H9 (cell line): ENCODE measurements around the gene LCE6A. TPM values are rescaled to one million over a fixed set of nuclear protein-coding genes. Genes with fewer than 3 reads are reported as not detected.

Experiments
- DNase-seq: peaks from one replicate; pipeline ENCODE4 v3.0.0-alpha.2; 2017
- H2AFZ ChIP-seq: one replicate; pipeline ENCODE4 v1.6.1; 2013; ENCODE audit warnings: mild to moderate bottlenecking, low read length, control low read depth, moderate library complexity
- H2AK5ac ChIP-seq: 2 replicates; pipeline ENCODE4 v1.6.1; 2013; ENCODE audit warnings: low read length, control low read depth, mixed read lengths; ENCODE audit not compliant: insufficient read length
- H2BK120ac ChIP-seq: one replicate; pipeline ENCODE4 v1.6.1; 2013; ENCODE audit warnings: low read depth, mild to moderate bottlenecking, low read length, control low read depth, inconsistent platforms; ENCODE audit not compliant: poor library complexity, severe bottlenecking
- H2BK12ac ChIP-seq: 2 replicates; pipeline ENCODE4 v1.6.1; 2013; ENCODE audit warnings: low read length, control low read depth, mixed read lengths, low read depth; ENCODE audit not compliant: insufficient read length
- H2BK15ac ChIP-seq: 2 replicates; pipeline ENCODE4 v1.6.1; 2013; ENCODE audit warnings: low read depth, low read length, control low read depth
- H2BK20ac ChIP-seq: one replicate; pipeline ENCODE4 v1.6.1; 2013; ENCODE audit warnings: low read depth, mild to moderate bottlenecking, low read length, control low read depth, inconsistent platforms; ENCODE audit not compliant: poor library complexity, severe bottlenecking
- H2BK5ac ChIP-seq: 2 replicates; pipeline ENCODE4 v1.6.1; 2013; ENCODE audit warnings: low read length, control low read depth, mixed read lengths; ENCODE audit not compliant: insufficient read length
- H3K14ac ChIP-seq: 2 replicates; pipeline ENCODE4 v1.6.1; 2013; ENCODE audit warnings: low read length, control low read depth; ENCODE audit not compliant: insufficient read depth
- H3K18ac ChIP-seq: 2 replicates; pipeline ENCODE4 v1.6.1; 2013; ENCODE audit warnings: low read depth, mild to moderate bottlenecking, mixed read lengths, low read length, control low read depth; ENCODE audit not compliant: insufficient read length
- H3K23ac ChIP-seq: 2 replicates; pipeline ENCODE4 v1.6.1; 2013; ENCODE audit warnings: low read length, control low read depth, mixed read lengths, low read depth; ENCODE audit not compliant: insufficient read length
- H3K23me2 ChIP-seq: 2 replicates; pipeline ENCODE4 v1.6.1; 2013; ENCODE audit warnings: low read depth, mild to moderate bottlenecking, mixed read lengths, low read length, control low read depth; ENCODE audit not compliant: insufficient read length, poor library complexity, severe bottlenecking
- H3K27ac ChIP-seq: 2 replicates; pipeline ENCODE4 v1.5.1; 2013; ENCODE audit warnings: low read length, control low read depth, mixed read lengths, low read depth; ENCODE audit not compliant: insufficient read length
- H3K27me3 ChIP-seq: 2 replicates; pipeline ENCODE4 v1.6.1; 2013; ENCODE audit warnings: low read length, control low read depth, inconsistent platforms; ENCODE audit not compliant: insufficient read depth
- H3K4ac ChIP-seq: 2 replicates; pipeline ENCODE4 v1.6.1; 2013; ENCODE audit warnings: low read depth, mild to moderate bottlenecking, control low read depth, inconsistent platforms, low read length, moderate library complexity
- H3K4me1 ChIP-seq: 2 replicates; pipeline ENCODE4 v1.6.1; 2013; ENCODE audit warnings: low read length, control low read depth, inconsistent platforms; ENCODE audit not compliant: insufficient read depth
- H3K4me2 ChIP-seq: 2 replicates; pipeline ENCODE4 v1.6.1; 2013; ENCODE audit warnings: low read length, control low read depth, mixed read lengths; ENCODE audit not compliant: insufficient read length, insufficient read depth
- H3K56ac ChIP-seq: 2 replicates; pipeline ENCODE4 v1.6.1; 2013; ENCODE audit warnings: low read depth, mild to moderate bottlenecking, mixed read lengths, low read length, control low read depth; ENCODE audit not compliant: insufficient read length
- H3K79me1 ChIP-seq: 2 replicates; pipeline ENCODE4 v1.6.1; 2013; ENCODE audit warnings: low read depth, mild to moderate bottlenecking, moderate library complexity, low read length, control low read depth, inconsistent platforms; ENCODE audit not compliant: insufficient read depth, poor library complexity, severe bottlenecking
- H3K79me2 ChIP-seq: 2 replicates; pipeline ENCODE4 v1.6.1; 2013; ENCODE audit warnings: low read length, control low read depth, inconsistent platforms; ENCODE audit not compliant: insufficient read depth
- H3K9ac ChIP-seq: 2 replicates; pipeline ENCODE4 v1.6.1; 2013; ENCODE audit warnings: low read length, control low read depth, mixed read lengths; ENCODE audit not compliant: insufficient read length; ENCODE audit errors: extremely low read depth
- H3K9me3 ChIP-seq: one replicate; pipeline ENCODE4 v1.6.1; 2013; ENCODE audit warnings: low read depth, low read length, inconsistent platforms; ENCODE audit not compliant: control insufficient read depth
- H3T11ph ChIP-seq: one replicate; pipeline ENCODE4 v1.6.1; 2013; ENCODE audit warnings: mild to moderate bottlenecking, low read length, control low read depth, inconsistent platforms
- H4K20me1 ChIP-seq: one replicate; pipeline ENCODE4 v1.6.1; 2013; ENCODE audit not compliant: control insufficient read depth, insufficient read length, insufficient read depth
- H4K5ac ChIP-seq: 2 replicates; pipeline ENCODE4 v1.6.1; 2013; ENCODE audit warnings: low read depth, mild to moderate bottlenecking, mixed read lengths, low read length, control low read depth; ENCODE audit not compliant: insufficient read length
- H4K8ac ChIP-seq: replicated peaks from 2 replicates; pipeline ENCODE4 v1.6.1; 2013; ENCODE audit warnings: low read length, control low read depth, mixed read lengths, low read depth; ENCODE audit not compliant: insufficient read length
- H4K91ac ChIP-seq: 2 replicates; pipeline ENCODE4 v1.6.1; 2013; ENCODE audit warnings: low read depth, mild to moderate bottlenecking, moderate library complexity, mixed read lengths, low read length, control low read depth; ENCODE audit not compliant: insufficient read length
- H3K27ac Mint-ChIP-seq, 3 experiments: 2 replicates in 2 of 3; 3 replicates in 1 of 3; pipeline ENCODE4 v1.8.0; 2020 to 2021; ENCODE audit warnings: mixed read lengths in 3 of 3, mild to moderate bottlenecking in 1 of 3, moderate library complexity in 1 of 3
- H3K27me3 Mint-ChIP-seq: 2 replicates; pipeline ENCODE4 v1.8.0; 2021; ENCODE audit warnings: low read depth, mild to moderate bottlenecking, moderate library complexity, mixed read lengths
- H3K36me3 Mint-ChIP-seq, 3 experiments: 2 replicates in 2 of 3; 3 replicates in 1 of 3; pipeline ENCODE4 v1.8.0; 2020 to 2021; ENCODE audit warnings: low read depth in 3 of 3, mixed read lengths in 3 of 3; ENCODE audit not compliant: insufficient read depth in 1 of 3
- H3K4me1 Mint-ChIP-seq, 2 experiments: 2 replicates each; pipeline ENCODE4 v1.8.0; 2020; ENCODE audit warnings: mixed read lengths in 2 of 2
- H3K4me3 Mint-ChIP-seq, 2 experiments: 2 replicates in 1 of 2; 3 replicates in 1 of 2; pipeline ENCODE4 v1.8.0; 2020 to 2021; ENCODE audit warnings: mild to moderate bottlenecking in 2 of 2, mixed read lengths in 2 of 2, moderate library complexity in 1 of 2
- H3K9me3 Mint-ChIP-seq, 2 experiments: 2 replicates in 1 of 2; 3 replicates in 1 of 2; pipeline ENCODE4 v1.8.0; 2020; ENCODE audit warnings: mild to moderate bottlenecking in 2 of 2, mixed read lengths in 2 of 2, moderate library complexity in 1 of 2
- WGBS: extraction: QIAGEN DNeasy Blood & Tissue Kit; methylation state at CpG from one replicate; pipeline ENCODE4 v1.1.7; 2013; ENCODE audit warnings: missing lambda C conversion rate, low lambda C conversion rate, mixed read lengths; ENCODE audit not compliant: insufficient read length; ENCODE audit errors: extremely low coverage; 5-methylcytosine and 5-hydroxymethylcytosine counted together
- total RNA-seq: library from RNA; stranded (reverse); gene quantifications from 2 replicates; pipeline ENCODE4 v1.2.1, GENCODE V29; 2021
- TF ChIP-seq, protein P1 (sequence below): fragments of 200-600 bp; sonication (generic); conservative IDR thresholded peaks from 3 replicates; pipeline ENCODE4 v1.8.0; 2021; ENCODE audit warnings: antibody characterized with exemption, mild to moderate bottlenecking

The LCE6A gene
- total RNA-seq, 1 experiment from 2014 or later = not detected

- no peaks in the 10 kb centered on the region for H3K9me3 ChIP-seq
- Mint-ChIP-seq H3K9me3 (peaks cover 84 to 85% of the 10 kb centered on the region in 2 experiments), H3K27ac (no peak overlapping the region), H3K4me1 (no peaks in the 10 kb centered on the region), H3K27me3 (peaks cover 2% of the 10 kb centered on the region), H3K36me3 (peaks cover 0 to 18% (median 2%) of the 10 kb centered on the region in 3 experiments; a peak in 3 of 7 replicates), H3K4me3 (no peak overlapping the region)
- H3K18ac ChIP-seq = no peak overlapping the region
- no peaks in the 10 kb centered on the region for H3K79me2 ChIP-seq
- H2AFZ ChIP-seq = no peak overlapping the region
- H3T11ph ChIP-seq = no peak overlapping the region
- no peak overlapping the region for H2BK12ac ChIP-seq
- H2BK15ac ChIP-seq = no peak overlapping the region
- no peak overlapping the region for H3K23ac ChIP-seq
- H3K4ac ChIP-seq = no peak overlapping the region
- TF ChIP-seq, protein P1, sequence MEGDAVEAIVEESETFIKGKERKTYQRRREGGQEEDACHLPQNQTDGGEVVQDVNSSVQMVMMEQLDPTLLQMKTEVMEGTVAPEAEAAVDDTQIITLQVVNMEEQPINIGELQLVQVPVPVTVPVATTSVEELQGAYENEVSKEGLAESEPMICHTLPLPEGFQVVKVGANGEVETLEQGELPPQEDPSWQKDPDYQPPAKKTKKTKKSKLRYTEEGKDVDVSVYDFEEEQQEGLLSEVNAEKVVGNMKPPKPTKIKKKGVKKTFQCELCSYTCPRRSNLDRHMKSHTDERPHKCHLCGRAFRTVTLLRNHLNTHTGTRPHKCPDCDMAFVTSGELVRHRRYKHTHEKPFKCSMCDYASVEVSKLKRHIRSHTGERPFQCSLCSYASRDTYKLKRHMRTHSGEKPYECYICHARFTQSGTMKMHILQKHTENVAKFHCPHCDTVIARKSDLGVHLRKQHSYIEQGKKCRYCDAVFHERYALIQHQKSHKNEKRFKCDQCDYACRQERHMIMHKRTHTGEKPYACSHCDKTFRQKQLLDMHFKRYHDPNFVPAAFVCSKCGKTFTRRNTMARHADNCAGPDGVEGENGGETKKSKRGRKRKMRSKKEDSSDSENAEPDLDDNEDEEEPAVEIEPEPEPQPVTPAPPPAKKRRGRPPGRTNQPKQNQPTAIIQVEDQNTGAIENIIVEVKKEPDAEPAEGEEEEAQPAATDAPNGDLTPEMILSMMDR = no peak
- H2BK120ac ChIP-seq = no peak overlapping the region
- WGBS = no CpG with 5 or more reads among the region's 4 CpGs
- H3K9ac ChIP-seq = no peak overlapping the region
- H3K27me3 ChIP-seq = no peaks in the 10 kb centered on the region
- no peak overlapping the region for H2BK20ac ChIP-seq
- no peak overlapping the region for H3K56ac ChIP-seq
- H4K8ac ChIP-seq = no peak overlapping the region
- no peaks in the 10 kb centered on the region for H3K23me2 ChIP-seq
- no peaks in the 10 kb centered on the region for H4K20me1 ChIP-seq
- no peak overlapping the region for H2BK5ac ChIP-seq
- no peaks in the 10 kb centered on the region for H3K4me1 ChIP-seq
- H4K5ac ChIP-seq = no peak overlapping the region
- DNase-seq = no peak
- no peaks in the 10 kb centered on the region for H3K79me1 ChIP-seq
- H3K14ac ChIP-seq = no peak overlapping the region
- no peak overlapping the region for H3K27ac ChIP-seq
- no peak overlapping the region for H2AK5ac ChIP-seq
- H4K91ac ChIP-seq = no peak overlapping the region
- no peak overlapping the region for H3K4me2 ChIP-seq
Measured at GRCh38 chr1:152884966-152885624, 42.4 kb downstream of the LCE6A start.
